ENCODE data around the gene TYMP.
A peak's percentile ranks its signal among the peaks of the same experiment; 100 is the strongest.

TYMP gene

DNA sequence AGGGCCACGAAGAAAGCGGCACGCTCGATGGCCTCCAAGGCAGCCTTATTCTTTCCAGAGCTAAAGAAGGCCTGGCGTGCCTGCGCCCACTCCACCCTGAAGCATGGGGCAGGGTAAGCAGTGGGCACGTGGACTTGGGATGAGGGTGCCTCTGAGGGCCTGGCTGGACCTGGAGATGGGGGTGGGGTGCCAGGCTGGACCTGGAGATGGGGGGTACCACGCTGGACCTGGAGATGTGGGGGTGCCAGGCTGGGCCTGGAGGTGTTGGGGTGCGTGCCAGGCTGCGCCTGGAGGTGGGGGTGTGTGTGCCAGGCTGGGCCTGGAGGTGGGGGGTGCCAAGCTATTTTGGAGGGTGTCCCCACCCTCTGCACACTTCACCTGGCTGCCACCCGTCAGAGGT lies 43.2 kb upstream of the TYMP start:
- no peak overlapping the region for H3K4me3 ChIP-seq (ENCODE audit: low read depth in 1 of 2, low read length in 2 of 2)
- peaks cover 0 to 7% of the 10 kb centered on the region in 2 donors for H3K27me3 ChIP-seq (ENCODE audit: control insufficient read depth in 1 of 2, insufficient read depth in 2 of 2, low read length in 2 of 2)
- no peaks in the 10 kb centered on the region for H3K4me1 ChIP-seq (ENCODE audit: insufficient read depth, low read length)
- H3K36me3 ChIP-seq (ENCODE audit: insufficient read depth, low read length): no peaks in the 10 kb centered on the region
- no peak overlapping the region for H3K27ac ChIP-seq (ENCODE audit: low read depth, low read length)
- H3K9me3 ChIP-seq (ENCODE audit: low read length): no peaks in the 10 kb centered on the region
- H3K9ac ChIP-seq (ENCODE audit: low read length): no peak overlapping the region

DNA sequence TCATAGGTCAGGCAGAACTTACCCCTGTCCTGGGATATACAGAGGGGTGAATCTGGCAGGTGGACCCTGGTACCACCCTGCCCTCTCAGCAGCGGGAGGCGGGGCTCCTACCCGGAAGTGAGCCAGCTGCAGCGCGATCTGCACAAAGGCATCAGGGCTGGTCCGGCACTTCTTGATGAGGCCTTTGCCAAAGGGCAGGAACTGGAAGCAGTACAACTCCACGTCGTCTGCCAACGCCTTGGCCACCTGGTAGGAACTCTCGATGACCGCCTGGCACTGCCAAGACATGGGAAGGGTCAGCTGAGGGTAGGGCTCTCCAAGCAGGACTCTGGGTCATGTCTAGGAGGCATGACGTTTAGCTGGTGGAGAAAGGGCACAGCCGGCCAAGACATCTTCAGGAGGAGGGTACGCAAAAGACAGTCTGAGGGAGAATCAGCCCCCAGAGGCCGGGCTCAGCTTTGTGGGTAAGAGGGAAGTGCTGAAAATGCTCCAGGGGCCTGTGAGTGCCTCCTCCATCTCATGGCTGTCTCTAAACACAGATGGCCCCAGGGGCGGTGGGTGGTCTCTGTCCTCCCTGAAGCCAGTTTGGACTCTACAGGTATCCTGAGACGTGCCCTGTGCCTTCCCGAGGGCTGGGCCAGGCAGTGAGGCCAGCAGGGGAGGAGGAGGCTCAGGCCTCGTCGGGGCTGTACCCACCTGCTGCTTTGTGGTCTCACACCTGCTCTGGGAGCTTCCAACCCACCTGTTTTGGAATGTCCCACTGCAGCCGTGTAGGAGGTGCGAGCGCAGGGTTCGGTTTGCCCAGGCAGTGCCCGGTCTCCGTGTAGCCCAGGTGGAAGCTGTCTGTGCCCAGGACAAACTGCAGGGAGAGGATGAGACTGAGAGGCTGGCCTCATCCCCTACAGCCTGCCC lies 41.7 kb upstream of the TYMP start:
- no peak overlapping the region for H3K9ac ChIP-seq (ENCODE audit: low read length)
- H3K36me3 ChIP-seq (ENCODE audit: insufficient read depth, low read length): no peaks in the 10 kb centered on the region
- no peak overlapping the region for H3K4me3 ChIP-seq (ENCODE audit: low read depth in 1 of 2, low read length in 2 of 2)

DNA sequence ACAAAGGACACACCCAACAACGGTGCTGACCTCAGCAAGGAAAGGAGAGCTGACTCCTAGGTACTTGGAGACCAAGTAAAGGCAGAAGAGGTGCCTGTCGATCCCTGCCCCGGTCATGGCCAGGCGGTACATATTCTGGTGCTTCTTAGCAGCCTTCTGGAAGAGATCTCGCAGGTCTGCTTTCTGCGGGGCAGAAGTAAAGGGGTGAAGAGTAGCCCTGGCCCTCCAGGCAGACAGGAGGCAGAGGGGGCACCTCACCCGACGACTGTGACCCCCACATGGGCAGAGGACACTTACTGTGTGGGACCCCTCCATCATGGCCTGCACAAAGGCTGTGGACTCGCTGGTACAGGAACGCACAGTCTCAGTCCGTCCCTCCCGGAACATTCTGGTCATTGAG lies 41.0 kb upstream of the TYMP start:
- Histone ChIP-seq H3K9ac (ENCODE audit: low read length) (no peak overlapping the region), H3K27ac (ENCODE audit: low read depth, low read length) (no peak overlapping the region), H3K4me1 (ENCODE audit: insufficient read depth, low read length) (no peaks in the 10 kb centered on the region), H3K9me3 (ENCODE audit: low read length) (no peaks in the 10 kb centered on the region), H3K4me3 (ENCODE audit: low read depth in 1 of 2, low read length in 2 of 2) (no peak overlapping the region), H3K27me3 (ENCODE audit: control insufficient read depth in 1 of 2, insufficient read depth in 2 of 2, low read length in 2 of 2) (no peaks in the 10 kb centered on the region), H3K36me3 (ENCODE audit: insufficient read depth, low read length) (no peaks in the 10 kb centered on the region)

More for the DNA sequence above, 41.7 kb upstream of the TYMP start:
- Histone ChIP-seq H3K27ac (ENCODE audit: low read depth, low read length) (no peak overlapping the region), H3K27me3 (ENCODE audit: control insufficient read depth in 1 of 2, insufficient read depth in 2 of 2, low read length in 2 of 2) (no peaks in the 10 kb centered on the region), H3K4me1 (ENCODE audit: insufficient read depth, low read length) (no peaks in the 10 kb centered on the region), H3K9me3 (ENCODE audit: low read length) (no peaks in the 10 kb centered on the region)

DNA sequence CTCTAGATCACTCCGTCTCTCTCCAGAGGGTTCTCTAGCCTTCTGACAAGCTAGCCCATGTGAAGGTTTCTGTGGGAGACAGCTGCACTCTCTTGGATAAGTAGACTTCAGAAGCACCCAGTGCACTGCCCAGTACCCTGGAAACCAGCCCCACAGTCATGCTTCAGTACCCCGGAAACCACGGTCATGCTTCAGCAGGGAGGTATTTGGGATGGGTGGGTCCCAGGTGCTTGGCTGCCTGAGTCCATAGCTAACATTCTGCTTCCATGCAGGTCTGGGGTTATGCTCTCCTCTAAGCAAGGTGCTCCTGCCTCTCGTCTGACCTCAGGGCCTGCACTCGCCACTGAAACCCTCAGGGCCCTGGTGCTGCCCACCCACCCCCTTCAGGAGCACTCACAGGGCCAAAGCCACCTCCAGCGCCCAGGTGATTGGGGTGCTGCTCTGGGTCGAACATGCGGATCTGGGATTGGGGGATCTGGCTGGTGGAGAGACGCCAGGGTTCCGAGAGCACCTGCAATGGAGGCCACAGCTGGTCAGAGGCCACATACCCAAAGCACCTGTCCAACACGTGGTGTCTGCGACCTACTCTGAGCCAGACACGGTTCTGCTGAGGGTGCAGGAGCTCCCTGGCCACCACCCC lies 40.2 kb upstream of the TYMP start:
- Histone ChIP-seq H3K36me3 (ENCODE audit: insufficient read depth, low read length) (no peaks in the 10 kb centered on the region), H3K27ac (ENCODE audit: low read depth, low read length) (no peak overlapping the region), H3K9me3 (ENCODE audit: low read length) (no peaks in the 10 kb centered on the region), H3K27me3 (ENCODE audit: control insufficient read depth in 1 of 2, insufficient read depth in 2 of 2, low read length in 2 of 2) (no peaks in the 10 kb centered on the region), H3K4me1 (ENCODE audit: insufficient read depth, low read length) (no peaks in the 10 kb centered on the region), H3K9ac (ENCODE audit: low read length) (no peak overlapping the region), H3K4me3 (ENCODE audit: low read depth in 1 of 2, low read length in 2 of 2) (no peak overlapping the region)

DNA sequence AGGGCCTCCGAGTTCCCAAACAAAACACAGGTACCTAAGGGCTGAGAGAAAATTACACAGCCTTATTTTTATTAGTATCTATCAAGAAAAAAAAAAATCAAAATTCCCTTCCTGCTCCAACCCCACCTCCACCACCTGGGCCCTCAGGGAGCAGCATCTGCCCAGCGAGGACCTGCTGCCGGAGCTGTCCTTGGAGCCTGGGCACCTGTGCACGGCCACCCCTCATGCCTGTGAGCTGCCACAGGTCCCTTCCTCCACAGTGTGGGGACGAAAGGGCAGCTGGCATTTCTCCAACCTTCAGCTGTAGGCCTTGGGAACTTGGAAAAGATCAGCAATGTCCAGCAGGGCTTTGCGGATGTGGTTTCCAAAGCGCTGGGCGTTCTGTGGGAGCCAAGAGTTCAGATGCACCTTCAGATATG lies 39.2 kb upstream of the TYMP start:
- H3K9ac ChIP-seq (ENCODE audit: low read length): no peak overlapping the region
- no peaks in the 10 kb centered on the region for H3K9me3 ChIP-seq (ENCODE audit: low read length)
- no peaks in the 10 kb centered on the region for H3K4me1 ChIP-seq (ENCODE audit: insufficient read depth, low read length)
- H3K27ac ChIP-seq (ENCODE audit: low read depth, low read length): no peak overlapping the region
- no peak overlapping the region for H3K4me3 ChIP-seq (ENCODE audit: low read depth in 1 of 2, low read length in 2 of 2)
- no peaks in the 10 kb centered on the region for H3K27me3 ChIP-seq (ENCODE audit: control insufficient read depth in 1 of 2, insufficient read depth in 2 of 2, low read length in 2 of 2)
- H3K36me3 ChIP-seq (ENCODE audit: insufficient read depth, low read length): no peaks in the 10 kb centered on the region

DNA sequence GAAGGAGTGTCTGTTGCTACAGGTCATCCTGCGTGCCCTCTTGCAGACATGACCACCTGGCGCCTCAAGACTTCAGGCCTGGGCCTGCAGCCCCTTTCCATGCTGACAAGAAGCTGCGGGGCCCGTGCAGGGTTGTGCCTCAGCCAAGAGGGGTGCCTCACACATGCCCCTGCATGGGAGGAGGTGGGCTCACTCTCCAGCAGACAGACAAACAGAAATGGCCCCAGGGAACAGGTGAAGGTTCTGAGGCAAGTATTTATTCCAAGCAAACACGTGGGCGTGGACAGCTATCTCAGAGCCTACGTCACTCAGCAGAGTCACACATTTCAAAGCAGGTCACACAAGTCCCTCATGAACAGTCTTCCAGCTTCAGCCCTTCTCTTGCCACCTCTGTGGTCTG lies 38.8 kb upstream of the TYMP start:
- no peaks in the 10 kb centered on the region for H3K27me3 ChIP-seq (ENCODE audit: control insufficient read depth in 1 of 2, insufficient read depth in 2 of 2, low read length in 2 of 2)
- H3K9ac ChIP-seq (ENCODE audit: low read length): no peak overlapping the region
- no peak overlapping the region for H3K27ac ChIP-seq (ENCODE audit: low read depth, low read length)
- H3K4me1 ChIP-seq (ENCODE audit: insufficient read depth, low read length): peaks cover 3% of the 10 kb centered on the region
- no peak overlapping the region for H3K4me3 ChIP-seq (ENCODE audit: low read depth in 1 of 2, low read length in 2 of 2)
- H3K9me3 ChIP-seq (ENCODE audit: low read length): no peaks in the 10 kb centered on the region
- H3K36me3 ChIP-seq (ENCODE audit: insufficient read depth, low read length): no peaks in the 10 kb centered on the region

DNA sequence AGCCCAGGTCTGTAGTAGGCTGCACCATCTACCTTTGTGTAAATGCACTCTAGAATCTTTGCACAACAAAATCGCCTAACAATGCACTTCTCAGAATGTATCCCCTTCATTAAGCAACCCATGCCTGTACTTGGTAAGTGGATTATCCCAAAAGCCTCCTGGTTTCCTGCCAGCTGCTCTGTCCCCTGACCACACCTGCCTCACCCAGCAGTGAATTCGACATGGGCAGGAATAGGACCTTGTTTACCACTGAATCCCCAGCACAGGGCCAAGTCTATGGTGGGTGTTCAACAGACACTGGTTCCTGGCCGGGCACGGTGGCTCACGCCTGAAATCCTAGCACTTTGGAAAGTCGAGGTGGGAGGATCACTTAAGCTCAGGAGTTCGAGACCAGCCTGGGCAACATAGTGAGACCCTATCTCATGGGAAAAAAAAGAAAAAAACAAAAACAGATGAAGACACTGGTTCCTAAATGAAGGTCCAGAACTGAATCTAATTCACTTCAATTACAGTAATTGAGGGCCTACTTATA lies 38.0 kb upstream of the TYMP start:
- Histone ChIP-seq H3K9ac (ENCODE audit: low read length) (no peak overlapping the region), H3K36me3 (ENCODE audit: insufficient read depth, low read length) (no peaks in the 10 kb centered on the region)

DNA sequence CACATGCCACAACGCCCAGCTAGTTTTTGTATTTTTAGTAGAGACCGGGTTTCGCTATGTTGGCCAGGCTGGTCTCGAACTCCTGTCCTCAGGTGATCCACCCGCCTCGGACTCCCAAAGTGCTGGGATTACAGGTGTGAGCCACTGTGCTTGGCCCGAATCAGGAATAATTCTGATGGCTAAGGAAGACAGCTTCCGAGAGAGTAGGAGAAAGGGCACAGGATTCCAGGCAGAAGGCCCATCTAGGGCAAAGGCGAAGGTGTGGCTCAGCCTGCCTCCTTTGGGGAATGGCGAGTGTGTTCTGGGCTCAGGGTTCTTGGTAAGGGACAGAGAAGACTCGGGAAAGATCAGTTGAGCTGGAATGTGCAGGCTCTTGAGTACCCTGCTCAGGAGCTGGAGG lies 34.5 kb upstream of the TYMP start:
- Histone ChIP-seq H3K9me3 (ENCODE audit: low read length) (no peaks in the 10 kb centered on the region), H3K9ac (ENCODE audit: low read length) (no peak overlapping the region), H3K27ac (ENCODE audit: low read depth, low read length) (no peak overlapping the region), H3K36me3 (ENCODE audit: insufficient read depth, low read length) (no peaks in the 10 kb centered on the region), H3K27me3 (ENCODE audit: control insufficient read depth in 1 of 2, insufficient read depth in 2 of 2, low read length in 2 of 2) (no peaks in the 10 kb centered on the region), H3K4me3 (ENCODE audit: low read depth in 1 of 2, low read length in 2 of 2) (no peak overlapping the region), H3K4me1 (ENCODE audit: insufficient read depth, low read length) (peaks cover 9% of the 10 kb centered on the region)

More for the DNA sequence above, 38.0 kb upstream of the TYMP start:
- H3K27me3 ChIP-seq (ENCODE audit: control insufficient read depth in 1 of 2, insufficient read depth in 2 of 2, low read length in 2 of 2): no peaks in the 10 kb centered on the region
- peaks cover 9% of the 10 kb centered on the region for H3K4me1 ChIP-seq (ENCODE audit: insufficient read depth, low read length)
- H3K27ac ChIP-seq (ENCODE audit: low read depth, low read length): no peak overlapping the region
- H3K9me3 ChIP-seq (ENCODE audit: low read length): no peaks in the 10 kb centered on the region
- no peak overlapping the region for H3K4me3 ChIP-seq (ENCODE audit: low read depth in 1 of 2, low read length in 2 of 2)

DNA sequence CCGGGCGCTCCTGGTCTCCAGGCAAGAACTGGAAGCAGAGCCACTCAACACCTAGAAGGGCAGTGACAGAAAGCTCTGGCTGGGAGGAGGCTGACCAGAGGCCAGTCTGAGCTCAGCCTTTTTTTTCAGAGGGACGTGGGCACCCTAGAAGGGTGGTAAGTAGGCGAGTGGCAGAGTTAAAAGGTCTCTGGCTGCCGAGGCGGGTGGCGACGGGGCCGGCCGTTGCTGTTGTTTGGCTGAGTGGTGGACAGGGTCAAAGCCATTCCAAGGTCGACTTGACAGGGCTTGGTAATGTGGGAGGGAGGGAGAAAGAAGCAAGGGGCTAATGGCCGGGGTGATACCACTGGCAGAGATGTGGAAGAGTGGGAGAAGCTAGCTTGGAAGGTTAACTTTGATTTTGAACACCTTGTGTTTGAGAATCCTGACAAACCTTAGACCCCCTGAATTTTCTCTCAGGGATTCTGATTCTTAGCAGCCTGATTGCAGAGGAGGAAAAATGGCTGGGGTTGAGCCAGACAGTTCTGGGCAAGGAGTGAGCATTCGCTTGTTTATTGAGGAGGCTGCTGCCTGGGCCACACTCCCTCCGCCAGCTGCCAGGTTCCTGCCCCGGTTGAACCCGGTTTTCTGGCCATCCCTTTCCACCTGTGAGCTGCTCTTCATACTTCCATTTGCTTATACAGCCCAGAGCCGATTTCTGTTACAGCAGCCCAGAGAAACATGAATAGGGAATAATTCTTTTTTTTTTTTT lies 33.8 kb upstream of the TYMP start:
- Histone ChIP-seq H3K27me3 (ENCODE audit: control insufficient read depth in 1 of 2, insufficient read depth in 2 of 2, low read length in 2 of 2) (no peaks in the 10 kb centered on the region), H3K27ac (ENCODE audit: low read depth, low read length) (peak overlapping the region; percentile 61), H3K9ac (ENCODE audit: low read length) (peak overlapping the region; percentile 57), H3K4me3 (ENCODE audit: low read depth in 1 of 2, low read length in 2 of 2) (peak overlapping the region; percentile 85 to 98), H3K4me1 (ENCODE audit: insufficient read depth, low read length) (peaks cover 9% of the 10 kb centered on the region), H3K36me3 (ENCODE audit: insufficient read depth, low read length) (no peaks in the 10 kb centered on the region), H3K9me3 (ENCODE audit: low read length) (no peaks in the 10 kb centered on the region)

DNA sequence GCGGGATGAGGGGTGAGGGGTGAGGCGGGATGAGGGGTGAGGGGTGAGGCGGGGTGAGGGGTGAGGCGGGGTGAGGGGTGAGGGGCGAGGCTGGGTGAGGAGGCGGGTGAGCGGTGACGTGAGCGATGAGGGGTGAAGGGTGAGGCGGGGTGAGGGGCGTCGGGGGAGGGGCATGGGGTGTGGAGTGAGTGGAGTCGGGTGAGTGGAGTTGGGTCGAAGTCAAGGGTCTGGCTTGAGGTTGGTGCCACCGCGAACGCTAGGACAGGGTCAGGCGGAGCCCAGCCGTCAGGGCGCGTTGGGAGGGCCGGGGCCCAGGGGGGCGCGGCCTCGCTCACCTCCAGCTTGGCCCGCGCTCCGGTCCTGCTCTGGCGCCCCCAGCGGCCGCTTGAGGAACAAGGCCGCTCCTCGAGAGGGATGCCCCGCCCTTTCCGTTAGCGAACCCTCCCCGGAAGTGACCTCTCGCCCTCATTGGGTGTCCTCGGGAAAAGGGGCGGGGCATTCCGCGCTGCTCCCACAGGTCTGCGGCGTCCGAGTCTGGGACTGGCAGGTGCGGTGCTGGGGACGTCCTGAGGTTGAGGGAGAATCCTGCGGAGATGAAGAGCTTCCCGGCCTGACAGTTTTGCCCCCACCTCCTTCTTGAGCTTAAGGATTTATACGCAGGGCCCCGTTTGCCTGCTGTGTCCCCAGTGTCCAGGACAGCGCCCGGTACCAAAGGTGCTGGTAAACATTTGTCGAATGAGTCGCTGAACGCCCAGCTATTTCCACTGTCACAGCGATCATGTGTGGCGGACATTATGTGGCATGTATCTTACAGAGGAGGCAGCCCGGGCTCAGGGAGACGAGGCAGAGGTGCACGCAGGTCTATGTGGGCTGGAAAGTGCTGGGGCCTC lies 33.0 kb upstream of the TYMP start, which contains the start of gene SYCE3:
TSS of gene SYCE3 (minus strand) at position 397 of the 890 bp plus-strand sequence. CDS start 6,514 bp downstream, outside the sequence.
- Histone ChIP-seq H3K9me3 (ENCODE audit: low read length) (no peaks in the 10 kb centered on the region), H3K27ac (ENCODE audit: low read depth, low read length) (peak within 1 kb of the TSS; percentile 61)

More for the DNA sequence above, 33.0 kb upstream of the TYMP start, which contains the start of gene SYCE3:
- Histone ChIP-seq H3K4me1 (ENCODE audit: insufficient read depth, low read length) (peaks cover 9% of the 10 kb centered on the region), H3K27me3 (ENCODE audit: control insufficient read depth in 1 of 2, insufficient read depth in 2 of 2, low read length in 2 of 2) (no peaks in the 10 kb centered on the region), H3K9ac (ENCODE audit: low read length) (peak within 1 kb of the TSS; percentile 57), H3K36me3 (ENCODE audit: insufficient read depth, low read length) (no peaks in the 10 kb centered on the region), H3K4me3 (ENCODE audit: low read depth in 1 of 2, low read length in 2 of 2) (peak within 1 kb of the TSS; percentile 85 to 98)
